Natural killer cell (primary cell): ENCODE data around the gene CES4A. TPM values are rescaled to one million over a fixed set of nuclear protein-coding genes. Genes with fewer than 3 reads are reported as not detected.

Experiments used
- ATAC-seq, 3 donors: fragments of 150-1000 bp in 2 of 3; fragments of 200-7000 bp in 1 of 3; cut with Tn5 transposase; 1 replicate in 1 of 3; 2 replicates in 2 of 3; pipeline ENCODE4 v1.10.0; 2021; ENCODE audit warnings: mild to moderate bottlenecking in 2 of 3, moderate library complexity in 2 of 3
- DNase-seq, 2 donors: peaks; one replicate each; pipeline versions ENCODE4 v3.0.0 to v3.0.0-alpha.2; 2013 to 2021; ENCODE audit warnings: mixed read lengths in 1 of 2
- H3K27ac ChIP-seq: one replicate; pipeline ENCODE4 v1.5.1; 2013; ENCODE audit warnings: mild to moderate bottlenecking, low read length
- H3K27me3 ChIP-seq: one replicate; pipeline ENCODE4 v1.6.1; 2013; ENCODE audit warnings: low read length; ENCODE audit not compliant: control insufficient read depth, insufficient read depth
- H3K36me3 ChIP-seq: one replicate; pipeline ENCODE4 v1.6.1; 2013; ENCODE audit warnings: low read length; ENCODE audit not compliant: control insufficient read depth, insufficient read depth
- H3K4me1 ChIP-seq: one replicate; pipeline ENCODE4 v1.6.1; 2013; ENCODE audit warnings: low read length; ENCODE audit not compliant: control insufficient read depth, insufficient read depth
- H3K4me3 ChIP-seq: one replicate; pipeline ENCODE4 v1.5.1; 2013; ENCODE audit warnings: low read length
- H3K9me3 ChIP-seq: one replicate; pipeline ENCODE4 v1.6.1; 2013; ENCODE audit warnings: low read length; ENCODE audit not compliant: control insufficient read depth, insufficient read depth
- H3K27ac Mint-ChIP-seq, 2 donors: one replicate each; pipeline ENCODE4 v1.8.0; 2022; ENCODE audit warnings: mild to moderate bottlenecking in 2 of 2, mixed read lengths in 2 of 2, moderate library complexity in 1 of 2
- H3K27me3 Mint-ChIP-seq, 2 donors: one replicate each; pipeline ENCODE4 v1.8.0; 2022; ENCODE audit warnings: low read depth in 2 of 2, mixed read lengths in 2 of 2
- H3K36me3 Mint-ChIP-seq: one replicate; pipeline ENCODE4 v1.8.0; 2022; ENCODE audit warnings: mixed read lengths
- H3K4me1 Mint-ChIP-seq, 2 donors: one replicate each; pipeline ENCODE4 v1.8.0; 2022; ENCODE audit warnings: mixed read lengths in 2 of 2
- H3K4me3 Mint-ChIP-seq: one replicate; pipeline ENCODE4 v1.8.0; 2022; ENCODE audit warnings: mild to moderate bottlenecking, moderate library complexity, mixed read lengths
- H3K9me3 Mint-ChIP-seq, 2 donors: one replicate each; pipeline ENCODE4 v1.8.0; 2022; ENCODE audit warnings: mixed read lengths in 2 of 2
- CTCF ChIP-seq: fragments of 200-600 bp; IDR thresholded peaks from one replicate; pipeline ENCODE4 v1.8.0; 2022; ENCODE audit warnings: antibody characterized with exemption
- WGBS: methylation state at CpG from one replicate; pipeline ENCODE4 v1.1.7; 2013; ENCODE audit warnings: missing lambda C conversion rate; ENCODE audit not compliant: insufficient coverage; 5-methylcytosine and 5-hydroxymethylcytosine counted together
- intact Hi-C: fragments of 100-400 bp; cut with micrococcal nuclease; formaldehyde crosslinking; loops from one replicate; pipeline ENCODE4 v1.14.2; 2022
- total RNA-seq, 4 donors: library from RNA; stranded (reverse); fragments of 120-200 nt in 1 of 4; gene quantifications; one replicate each; pipeline versions ENCODE4 v1.2.3 to v1.2.4, GENCODE V29; 2013 to 2022

Gene CES4A
- total RNA-seq, 3 donors from 2014 or later (not counting 1 experiment from before 2014, with no cell fraction given): 7.5 to 9.0 (median 8.8) TPM

GRCh38 chr16:66958857-66959703 lies 29.3 kb upstream of the CES4A start:
- H3K4me3 ChIP-seq: no peak overlapping the region
- no peak for TF ChIP-seq CTCF
- H3K27me3 ChIP-seq: no peaks in the 10 kb centered on the region
- H3K4me3 Mint-ChIP-seq: no peak overlapping the region
- intact Hi-C loops: no loop called here
- H3K27ac Mint-ChIP-seq: no peak overlapping the region
- no peak for ATAC-seq
- no peaks in the 10 kb centered on the region for H3K36me3 ChIP-seq
- H3K9me3 ChIP-seq: no peaks in the 10 kb centered on the region
- no peaks in the 10 kb centered on the region for H3K36me3 Mint-ChIP-seq
- H3K4me1 Mint-ChIP-seq: peaks cover under 1 to 9% of the 10 kb centered on the region in 2 donors
- DNase-seq: no peak
- peaks cover 6 to 10% of the 10 kb centered on the region in 2 donors for H3K27me3 Mint-ChIP-seq
- no peak overlapping the region for H3K27ac ChIP-seq
- no peaks in the 10 kb centered on the region for H3K9me3 Mint-ChIP-seq
- peaks cover 3% of the 10 kb centered on the region for H3K4me1 ChIP-seq
- 87% methylated on average over 7 of the region's 7 CpGs for WGBS

DNA sequence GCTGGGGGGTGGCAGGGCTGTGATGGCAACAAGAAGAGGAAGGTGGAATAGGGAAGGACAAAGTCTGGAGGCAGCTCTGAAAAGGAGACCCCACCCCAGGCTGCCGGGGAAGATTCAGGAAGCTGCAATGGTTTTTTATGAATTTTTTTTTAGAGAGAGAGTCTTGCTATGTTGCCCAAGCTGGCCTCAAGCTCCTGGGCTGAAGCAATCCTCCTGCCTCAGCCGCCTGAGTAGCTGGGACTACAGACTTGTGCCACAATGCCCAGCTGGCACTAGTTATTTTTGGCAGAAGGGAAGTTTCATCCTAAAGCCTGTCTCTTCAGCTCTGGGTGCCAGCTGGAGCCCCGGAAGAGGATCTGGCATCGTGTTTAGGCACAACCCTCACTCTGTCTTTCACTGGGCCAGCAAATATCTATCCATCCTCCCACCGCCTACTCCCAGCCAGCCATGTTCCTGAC lies 28.7 kb upstream of the CES4A start:
- no peak for DNase-seq
- Mint-ChIP-seq H3K9me3 (no peaks in the 10 kb centered on the region), H3K4me1 (peaks cover 0 to 9% of the 10 kb centered on the region in 2 donors), H3K4me3 (no peak overlapping the region), H3K27ac (no peak overlapping the region), H3K36me3 (no peaks in the 10 kb centered on the region), H3K27me3 (peaks cover 6 to 9% of the 10 kb centered on the region in 2 donors)
- no peak for TF ChIP-seq CTCF
- no peak for ATAC-seq
- intact Hi-C loops: no loop called here
- no peak overlapping the region for H3K27ac ChIP-seq
- no peaks in the 10 kb centered on the region for H3K27me3 ChIP-seq
- H3K9me3 ChIP-seq: no peaks in the 10 kb centered on the region
- H3K4me1 ChIP-seq: peaks cover 3% of the 10 kb centered on the region
- no peak overlapping the region for H3K4me3 ChIP-seq
- 60% methylated on average over 5 of the region's 5 CpGs for WGBS
- H3K36me3 ChIP-seq: no peaks in the 10 kb centered on the region

- Mint-ChIP-seq H3K4me1 (peaks cover 0 to 9% of the 10 kb centered on the region in 2 donors), H3K27me3 (peaks cover 10 to 14% of the 10 kb centered on the region in 2 donors), H3K4me3 (no peak overlapping the region), H3K9me3 (no peaks in the 10 kb centered on the region), H3K36me3 (no peaks in the 10 kb centered on the region), H3K27ac (no peak overlapping the region)
- TF ChIP-seq CTCF: no peak
- intact Hi-C loops: no loop called here
- Histone ChIP-seq H3K27me3 (no peaks in the 10 kb centered on the region), H3K27ac (no peak overlapping the region), H3K36me3 (no peaks in the 10 kb centered on the region), H3K9me3 (no peaks in the 10 kb centered on the region), H3K4me1 (peaks cover 3% of the 10 kb centered on the region), H3K4me3 (no peak overlapping the region)
- DNase-seq (no peak), ATAC-seq (no peak)
- 82% methylated on average over 1 of the region's 1 CpG for WGBS
Observed at GRCh38 chr16:66960270-66960669, 28.1 kb upstream of the CES4A start.
